GM23338 (cell line): ENCODE results near the gene RASGRF2. TPM values are rescaled to one million over a fixed set of nuclear protein-coding genes. Genes with fewer than 3 reads are reported as not detected.
A peak's percentile ranks its signal among the peaks of the same experiment; 100 is the strongest.

ENCODE experiments used
- ATAC-seq: fragments of 200-7000 bp; cut with Tn5 transposase; 3 replicates; pipeline ENCODE4 v1.9.1; 2020
- DNase-seq: peaks from one replicate; pipeline ENCODE4 v3.0.0-alpha.2; 2015; ENCODE audit warnings: low spot score
- H2AFZ ChIP-seq: fragments of 200-600 bp; sonication (generic); 2 replicates; pipeline ENCODE4 v1.8.0; 2016; ENCODE audit warnings: antibody characterized with exemption, mild to moderate bottlenecking, moderate library complexity
- H3F3A ChIP-seq: fragments of 200-600 bp; sonication (generic); replicated peaks from 2 replicates; pipeline ENCODE4 v1.8.0; 2017; ENCODE audit warnings: antibody characterized with exemption, mixed run types, low read depth
- H3K27ac ChIP-seq: fragments of 200-600 bp; sonication (generic); 2 replicates; pipeline ENCODE4 v1.6.1; 2016; ENCODE audit warnings: low read depth
- H3K27me3 ChIP-seq: fragments of 200-600 bp; sonication (generic); 2 replicates; pipeline ENCODE4 v1.8.0; 2016; ENCODE audit warnings: mild to moderate bottlenecking, mixed run types, moderate library complexity; ENCODE audit not compliant: insufficient read depth
- H3K36me3 ChIP-seq: fragments of 200-600 bp; sonication (generic); 2 replicates; pipeline ENCODE4 v1.8.0; 2016; ENCODE audit warnings: mild to moderate bottlenecking; ENCODE audit not compliant: insufficient read depth
- H3K4me1 ChIP-seq: fragments of 200-600 bp; sonication (generic); 2 replicates; pipeline ENCODE4 v1.8.0; 2016; ENCODE audit warnings: mild to moderate bottlenecking, moderate library complexity; ENCODE audit not compliant: insufficient read depth
- H3K4me2 ChIP-seq: fragments of 200-600 bp; sonication (generic); 2 replicates; pipeline ENCODE4 v1.7.1; 2017; ENCODE audit warnings: mixed run types
- H3K4me3 ChIP-seq: fragments of 200-600 bp; sonication (generic); 2 replicates; pipeline ENCODE4 v1.6.1; 2016; ENCODE audit warnings: mixed run types
- H3K79me2 ChIP-seq: fragments of 200-600 bp; sonication (generic); replicated peaks from 2 replicates; pipeline ENCODE4 v1.8.0; 2017; ENCODE audit warnings: mild to moderate bottlenecking; ENCODE audit not compliant: insufficient read depth
- H3K9me2 ChIP-seq: fragments of 200-600 bp; sonication (generic); 2 replicates; pipeline ENCODE4 v1.8.0; 2017; ENCODE audit not compliant: insufficient read depth
- H4K20me1 ChIP-seq: fragments of 200-600 bp; sonication (generic); replicated peaks from 2 replicates; pipeline ENCODE4 v1.8.0; 2017; ENCODE audit warnings: mild to moderate bottlenecking; ENCODE audit not compliant: insufficient read depth
- H3K27ac Mint-ChIP-seq: 2 replicates; pipeline ENCODE4 v1.8.0; 2020; ENCODE audit warnings: inconsistent platforms, mild to moderate bottlenecking, moderate library complexity, mixed read lengths
- H3K27me3 Mint-ChIP-seq: 3 replicates; pipeline ENCODE4 v1.8.0; 2022; ENCODE audit warnings: low read depth, mild to moderate bottlenecking, moderate library complexity, mixed read lengths, inconsistent platforms; ENCODE audit not compliant: insufficient read depth, poor library complexity
- H3K36me3 Mint-ChIP-seq: 3 replicates; pipeline ENCODE4 v1.8.0; 2021; ENCODE audit warnings: low read depth, mild to moderate bottlenecking, inconsistent platforms, moderate library complexity, mixed read lengths
- H3K4me1 Mint-ChIP-seq: 3 replicates; pipeline ENCODE4 v1.8.0; 2020; ENCODE audit warnings: mild to moderate bottlenecking, inconsistent platforms, mixed read lengths
- H3K4me3 Mint-ChIP-seq: 3 replicates; pipeline ENCODE4 v1.8.0; 2021; ENCODE audit warnings: moderate library complexity, mild to moderate bottlenecking, inconsistent platforms, mixed read lengths
- H3K9me3 Mint-ChIP-seq: 3 replicates; pipeline ENCODE4 v1.8.0; 2020; ENCODE audit warnings: moderate library complexity, mild to moderate bottlenecking, inconsistent platforms, mixed read lengths
- CREB1 ChIP-seq: fragments of 250-450 bp; sonication (Bioruptor Pico); IDR thresholded peaks from 2 replicates; pipeline ENCODE4 v1.5.0; 2020; ENCODE audit warnings: low read depth, mild to moderate bottlenecking, moderate library complexity
- EZH2phosphoT487 ChIP-seq: fragments of 200-600 bp; sonication (generic); IDR thresholded peaks from one replicate; pipeline ENCODE4 v1.8.1; 2018; ENCODE audit warnings: antibody characterized with exemption; ENCODE audit not compliant: unreplicated experiment
- JUNB ChIP-seq: IDR thresholded peaks from one replicate; pipeline ENCODE4 v1.6.1; 2016; ENCODE audit warnings: antibody characterized with exemption; ENCODE audit not compliant: unreplicated experiment
- NANOG ChIP-seq: IDR thresholded peaks from 2 replicates; pipeline ENCODE4 v1.6.1; 2016; ENCODE audit warnings: antibody characterized with exemption, borderline replicate concordance
- STAT1 ChIP-seq: IDR thresholded peaks from one replicate; pipeline ENCODE4 v1.6.1; 2016; ENCODE audit warnings: antibody characterized with exemption; ENCODE audit not compliant: unreplicated experiment
- ZNF331 ChIP-seq: fragments of 250-450 bp; sonication (Bioruptor Pico); IDR thresholded peaks from 2 replicates; pipeline ENCODE4 v1.5.0; 2020; ENCODE audit warnings: low read depth, mild to moderate bottlenecking, moderate library complexity
- polyA plus RNA-seq: library from polyadenylated mRNA; unstranded; fragments of >200 nt; fragmentation: Nextera tagmentation; extraction: Ambion mirVana; gene quantifications from 2 replicates; pipeline ENCODE4 v1.2.1, GENCODE V29; 2016
- total RNA-seq: library from RNA; depleted of rRNA; stranded (reverse); fragments of >200 nt; shearing (Covaris generic); gene quantifications from 2 replicates; pipeline ENCODE4 v1.2.3, GENCODE V29; 2014
- TF ChIP-seq, protein P1 (sequence below): fragments of 250-450 bp; sonication (Bioruptor Pico); IDR thresholded peaks from 2 replicates; pipeline ENCODE4 v1.5.0; 2020; ENCODE audit warnings: mild to moderate bottlenecking, moderate library complexity
- TF ChIP-seq, protein P2 (sequence below), 2 experiments: fragments of 200-600 bp in 1 of 2; sonication (generic) in 1 of 2; conservative IDR thresholded peaks; 2 replicates each; pipeline versions ENCODE4 v1.5.1 to v1.6.1; 2016 to 2017; ENCODE audit warnings: antibody characterized with exemption in 2 of 2, low read depth in 2 of 2, mild to moderate bottlenecking in 2 of 2, moderate library complexity in 1 of 2

The RASGRF2 gene
- total and polyA plus RNA-seq, 2 experiments from 2014 or later: 5.0 to 19.2 TPM

GRCh38 chr5:81216152-81216551 is 256.0 kb downstream of the RASGRF2 start (continued):
- TF ChIP-seq, protein P1, sequence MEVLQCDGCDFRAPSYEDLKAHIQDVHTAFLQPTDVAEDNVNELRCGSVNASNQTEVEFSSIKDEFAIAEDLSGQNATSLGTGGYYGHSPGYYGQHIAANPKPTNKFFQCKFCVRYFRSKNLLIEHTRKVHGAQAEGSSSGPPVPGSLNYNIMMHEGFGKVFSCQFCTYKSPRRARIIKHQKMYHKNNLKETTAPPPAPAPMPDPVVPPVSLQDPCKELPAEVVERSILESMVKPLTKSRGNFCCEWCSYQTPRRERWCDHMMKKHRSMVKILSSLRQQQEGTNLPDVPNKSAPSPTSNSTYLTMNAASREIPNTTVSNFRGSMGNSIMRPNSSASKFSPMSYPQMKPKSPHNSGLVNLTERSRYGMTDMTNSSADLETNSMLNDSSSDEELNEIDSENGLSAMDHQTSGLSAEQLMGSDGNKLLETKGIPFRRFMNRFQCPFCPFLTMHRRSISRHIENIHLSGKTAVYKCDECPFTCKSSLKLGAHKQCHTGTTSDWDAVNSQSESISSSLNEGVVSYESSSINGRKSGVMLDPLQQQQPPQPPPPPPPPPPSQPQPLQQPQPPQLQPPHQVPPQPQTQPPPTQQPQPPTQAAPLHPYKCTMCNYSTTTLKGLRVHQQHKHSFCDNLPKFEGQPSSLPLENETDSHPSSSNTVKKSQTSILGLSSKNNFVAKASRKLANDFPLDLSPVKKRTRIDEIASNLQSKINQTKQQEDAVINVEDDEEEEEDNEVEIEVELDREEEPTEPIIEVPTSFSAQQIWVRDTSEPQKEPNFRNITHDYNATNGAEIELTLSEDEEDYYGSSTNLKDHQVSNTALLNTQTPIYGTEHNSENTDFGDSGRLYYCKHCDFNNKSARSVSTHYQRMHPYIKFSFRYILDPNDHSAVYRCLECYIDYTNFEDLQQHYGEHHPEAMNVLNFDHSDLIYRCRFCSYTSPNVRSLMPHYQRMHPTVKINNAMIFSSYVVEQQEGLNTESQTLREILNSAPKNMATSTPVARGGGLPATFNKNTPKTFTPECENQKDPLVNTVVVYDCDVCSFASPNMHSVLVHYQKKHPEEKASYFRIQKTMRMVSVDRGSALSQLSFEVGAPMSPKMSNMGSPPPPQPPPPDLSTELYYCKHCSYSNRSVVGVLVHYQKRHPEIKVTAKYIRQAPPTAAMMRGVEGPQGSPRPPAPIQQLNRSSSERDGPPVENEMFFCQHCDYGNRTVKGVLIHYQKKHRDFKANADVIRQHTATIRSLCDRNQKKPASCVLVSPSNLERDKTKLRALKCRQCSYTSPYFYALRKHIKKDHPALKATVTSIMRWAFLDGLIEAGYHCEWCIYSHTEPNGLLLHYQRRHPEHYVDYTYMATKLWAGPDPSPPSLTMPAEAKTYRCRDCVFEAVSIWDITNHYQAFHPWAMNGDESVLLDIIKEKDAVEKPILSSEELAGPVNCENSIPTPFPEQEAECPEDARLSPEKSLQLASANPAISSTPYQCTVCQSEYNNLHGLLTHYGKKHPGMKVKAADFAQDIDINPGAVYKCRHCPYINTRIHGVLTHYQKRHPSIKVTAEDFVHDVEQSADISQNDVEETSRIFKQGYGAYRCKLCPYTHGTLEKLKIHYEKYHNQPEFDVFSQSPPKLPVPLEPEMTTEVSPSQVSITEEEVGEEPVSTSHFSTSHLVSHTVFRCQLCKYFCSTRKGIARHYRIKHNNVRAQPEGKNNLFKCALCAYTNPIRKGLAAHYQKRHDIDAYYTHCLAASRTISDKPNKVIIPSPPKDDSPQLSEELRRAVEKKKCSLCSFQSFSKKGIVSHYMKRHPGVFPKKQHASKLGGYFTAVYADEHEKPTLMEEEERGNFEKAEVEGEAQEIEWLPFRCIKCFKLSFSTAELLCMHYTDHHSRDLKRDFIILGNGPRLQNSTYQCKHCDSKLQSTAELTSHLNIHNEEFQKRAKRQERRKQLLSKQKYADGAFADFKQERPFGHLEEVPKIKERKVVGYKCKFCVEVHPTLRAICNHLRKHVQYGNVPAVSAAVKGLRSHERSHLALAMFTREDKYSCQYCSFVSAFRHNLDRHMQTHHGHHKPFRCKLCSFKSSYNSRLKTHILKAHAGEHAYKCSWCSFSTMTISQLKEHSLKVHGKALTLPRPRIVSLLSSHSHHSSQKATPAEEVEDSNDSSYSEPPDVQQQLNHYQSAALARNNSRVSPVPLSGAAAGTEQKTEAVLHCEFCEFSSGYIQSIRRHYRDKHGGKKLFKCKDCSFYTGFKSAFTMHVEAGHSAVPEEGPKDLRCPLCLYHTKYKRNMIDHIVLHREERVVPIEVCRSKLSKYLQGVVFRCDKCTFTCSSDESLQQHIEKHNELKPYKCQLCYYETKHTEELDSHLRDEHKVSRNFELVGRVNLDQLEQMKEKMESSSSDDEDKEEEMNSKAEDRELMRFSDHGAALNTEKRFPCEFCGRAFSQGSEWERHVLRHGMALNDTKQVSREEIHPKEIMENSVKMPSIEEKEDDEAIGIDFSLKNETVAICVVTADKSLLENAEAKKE (CRISPR knock-in tag): no peak
- TF ChIP-seq JUNB (no peak), ZNF331 (CRISPR knock-in tag) (no peak), EZH2phosphoT487 (no peak), CREB1 (CRISPR knock-in tag) (no peak)

- Histone ChIP-seq H3K9me2 (no peaks in the 10 kb centered on the region), H3K36me3 (no peaks in the 10 kb centered on the region), H3K4me2 (no peak overlapping the region), H3K79me2 (no peaks in the 10 kb centered on the region), H3K4me1 (no peaks in the 10 kb centered on the region), H3F3A (no peaks in the 10 kb centered on the region), H4K20me1 (no peaks in the 10 kb centered on the region), H2AFZ (no peak overlapping the region), H3K27me3 (no peaks in the 10 kb centered on the region), H3K27ac (no peak overlapping the region), H3K4me3 (no peak overlapping the region)
- Mint-ChIP-seq H3K27me3 (no peaks in the 10 kb centered on the region), H3K27ac (peak overlapping the region; percentile 26; the same call in 1 of the 2 replicates), H3K9me3 (no peaks in the 10 kb centered on the region), H3K4me3 (no peak overlapping the region), H3K4me1 (no peaks in the 10 kb centered on the region; the same call in 2 of the 3 replicates), H3K36me3 (no peaks in the 10 kb centered on the region)
- DNase-seq (no peak), ATAC-seq (no peak)
- TF ChIP-seq STAT1: no peak
- no peak for TF ChIP-seq NANOG
- TF ChIP-seq CREB1 (CRISPR knock-in tag): no peak
- no peak for TF ChIP-seq EZH2phosphoT487
- TF ChIP-seq, protein P1 (CRISPR knock-in tag): no peak
- TF ChIP-seq, protein P2, sequence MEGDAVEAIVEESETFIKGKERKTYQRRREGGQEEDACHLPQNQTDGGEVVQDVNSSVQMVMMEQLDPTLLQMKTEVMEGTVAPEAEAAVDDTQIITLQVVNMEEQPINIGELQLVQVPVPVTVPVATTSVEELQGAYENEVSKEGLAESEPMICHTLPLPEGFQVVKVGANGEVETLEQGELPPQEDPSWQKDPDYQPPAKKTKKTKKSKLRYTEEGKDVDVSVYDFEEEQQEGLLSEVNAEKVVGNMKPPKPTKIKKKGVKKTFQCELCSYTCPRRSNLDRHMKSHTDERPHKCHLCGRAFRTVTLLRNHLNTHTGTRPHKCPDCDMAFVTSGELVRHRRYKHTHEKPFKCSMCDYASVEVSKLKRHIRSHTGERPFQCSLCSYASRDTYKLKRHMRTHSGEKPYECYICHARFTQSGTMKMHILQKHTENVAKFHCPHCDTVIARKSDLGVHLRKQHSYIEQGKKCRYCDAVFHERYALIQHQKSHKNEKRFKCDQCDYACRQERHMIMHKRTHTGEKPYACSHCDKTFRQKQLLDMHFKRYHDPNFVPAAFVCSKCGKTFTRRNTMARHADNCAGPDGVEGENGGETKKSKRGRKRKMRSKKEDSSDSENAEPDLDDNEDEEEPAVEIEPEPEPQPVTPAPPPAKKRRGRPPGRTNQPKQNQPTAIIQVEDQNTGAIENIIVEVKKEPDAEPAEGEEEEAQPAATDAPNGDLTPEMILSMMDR (conservative IDR thresholded peaks at IDR 0.05; ENCODE audit: low read depth in 2 of 2): no peak
These were observed 259.2 kb downstream of the RASGRF2 start for GRCh38 chr5:81219389-81219788.
